ENCODE measurements around the gene QRFP. TPM values are rescaled to one million over a fixed set of nuclear protein-coding genes. Genes with fewer than 3 reads are reported as not detected.

QRFP gene
- total RNA-seq, 1 experiment from 2014 or later: not detected

DNA sequence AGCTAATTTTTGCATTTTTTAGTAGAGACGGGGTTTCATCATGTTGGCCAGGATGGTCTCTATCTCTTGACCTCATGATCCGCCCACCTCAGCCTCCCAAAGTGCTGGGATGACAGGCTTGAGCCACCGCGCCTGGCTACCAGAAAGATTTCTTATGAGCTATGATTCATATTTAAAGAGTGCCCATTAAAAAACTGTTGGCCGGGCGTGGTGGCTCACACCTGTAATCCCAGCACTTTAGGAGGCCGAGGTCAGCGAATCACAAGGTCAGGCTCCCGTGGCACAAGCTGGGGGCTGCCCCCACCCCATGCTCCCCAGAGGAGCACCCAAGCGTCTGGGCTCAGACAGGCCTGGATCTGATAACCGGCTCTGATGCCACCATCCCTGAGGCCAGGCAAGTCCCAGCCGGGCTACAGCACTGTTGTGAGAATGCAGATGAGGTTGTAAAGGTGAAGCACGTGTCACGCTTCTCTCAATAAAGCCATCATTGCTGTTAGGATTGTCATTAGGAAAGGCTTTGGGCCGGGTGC lies 13.9 kb downstream of the QRFP start:
- ATAC-seq (peak; percentile 54), DNase-seq (no peak)
- H3K36me3 ChIP-seq (ENCODE audit: low read depth, low read length): peaks cover 3% of the 10 kb centered on the region
- H3K4me3 ChIP-seq (ENCODE audit: low read length): no peak overlapping the region
- no peak for TF ChIP-seq EZH2 (IDR thresholded peaks at IDR 0.05; ENCODE audit: low read length, unreplicated experiment)
- no peak for TF ChIP-seq EZH2phosphoT487 (IDR thresholded peaks at IDR 0.05; ENCODE audit: borderline replicate concordance, low read length)
- TF ChIP-seq, protein P1, sequence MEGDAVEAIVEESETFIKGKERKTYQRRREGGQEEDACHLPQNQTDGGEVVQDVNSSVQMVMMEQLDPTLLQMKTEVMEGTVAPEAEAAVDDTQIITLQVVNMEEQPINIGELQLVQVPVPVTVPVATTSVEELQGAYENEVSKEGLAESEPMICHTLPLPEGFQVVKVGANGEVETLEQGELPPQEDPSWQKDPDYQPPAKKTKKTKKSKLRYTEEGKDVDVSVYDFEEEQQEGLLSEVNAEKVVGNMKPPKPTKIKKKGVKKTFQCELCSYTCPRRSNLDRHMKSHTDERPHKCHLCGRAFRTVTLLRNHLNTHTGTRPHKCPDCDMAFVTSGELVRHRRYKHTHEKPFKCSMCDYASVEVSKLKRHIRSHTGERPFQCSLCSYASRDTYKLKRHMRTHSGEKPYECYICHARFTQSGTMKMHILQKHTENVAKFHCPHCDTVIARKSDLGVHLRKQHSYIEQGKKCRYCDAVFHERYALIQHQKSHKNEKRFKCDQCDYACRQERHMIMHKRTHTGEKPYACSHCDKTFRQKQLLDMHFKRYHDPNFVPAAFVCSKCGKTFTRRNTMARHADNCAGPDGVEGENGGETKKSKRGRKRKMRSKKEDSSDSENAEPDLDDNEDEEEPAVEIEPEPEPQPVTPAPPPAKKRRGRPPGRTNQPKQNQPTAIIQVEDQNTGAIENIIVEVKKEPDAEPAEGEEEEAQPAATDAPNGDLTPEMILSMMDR (conservative IDR thresholded peaks at IDR 0.05; ENCODE audit: low read depth, low read length): no peak
- ChIA-PET POLR2A (ENCODE audit: unreplicated experiment) (interaction anchor here (0.7 kb wide), 1 partner anchor 93 kb away, joined by 4 read pairs; no protein-coding TSS in a partner anchor), CTCF (interaction anchor here (0.5 kb wide), 1 partner anchor 30 kb away, joined by 8 read pairs; no protein-coding TSS in a partner anchor)
- no peaks in the 10 kb centered on the region; the same call in 1 of the 2 replicates for H3K4me1 ChIP-seq (ENCODE audit: insufficient read depth, low read length)
- intact Hi-C loops (cut with micrococcal nuclease): no loop called here
- H3F3A ChIP-seq (ENCODE audit: low read length, unreplicated experiment): no peaks in the 10 kb centered on the region
- no peak overlapping the region for H3K4me2 ChIP-seq (ENCODE audit: low read length)
- H3K27ac ChIP-seq (ENCODE audit: low read length): no peak overlapping the region
- no peaks in the 10 kb centered on the region for H4K20me1 ChIP-seq (ENCODE audit: low read length)
- H2AFZ ChIP-seq (ENCODE audit: low read length): no peak overlapping the region
- no peaks in the 10 kb centered on the region for H3K27me3 ChIP-seq (ENCODE audit: low read length)
- no TSS peak for BruUV-seq (replicated peaks)
- H3K9ac ChIP-seq (ENCODE audit: low read length): no peak overlapping the region
- no peaks in the 10 kb centered on the region for H3K9me3 ChIP-seq (ENCODE audit: low read length)
- no peaks in the 10 kb centered on the region for H3K79me2 ChIP-seq (ENCODE audit: low read length)
- no peaks in the 10 kb centered on the region for H3K9me2 ChIP-seq (replicated peaks; ENCODE audit: low read length)

DNA sequence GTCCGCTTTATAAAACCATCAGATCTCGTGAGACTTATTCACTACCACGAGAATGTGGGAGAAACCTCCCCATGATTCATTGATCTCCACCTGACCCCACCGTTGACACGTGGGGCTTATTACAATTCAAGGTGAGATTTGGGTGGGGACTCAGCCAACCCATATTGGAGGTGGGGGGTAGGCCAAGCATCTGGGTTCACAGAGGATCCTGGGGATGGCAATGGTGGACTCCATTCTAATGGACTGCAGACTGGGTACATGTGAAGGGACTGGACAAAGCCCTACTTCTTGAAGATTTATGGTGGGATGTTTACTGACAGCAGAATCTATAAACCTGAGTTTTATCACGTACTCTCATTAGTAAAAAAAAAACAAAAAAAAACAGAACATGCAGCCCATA lies 15.1 kb downstream of the QRFP start:
- Histone ChIP-seq H4K20me1 (ENCODE audit: low read length) (no peaks in the 10 kb centered on the region), H3K9me3 (ENCODE audit: low read length) (no peaks in the 10 kb centered on the region), H3K79me2 (ENCODE audit: low read length) (no peaks in the 10 kb centered on the region), H3K4me2 (ENCODE audit: low read length) (no peak overlapping the region), H3F3A (ENCODE audit: low read length, unreplicated experiment) (no peaks in the 10 kb centered on the region), H3K9ac (ENCODE audit: low read length) (no peak overlapping the region), H3K4me3 (ENCODE audit: low read length) (no peak overlapping the region), H3K9me2 (replicated peaks; ENCODE audit: low read length) (no peaks in the 10 kb centered on the region), H2AFZ (ENCODE audit: low read length) (no peak overlapping the region), H3K36me3 (ENCODE audit: low read depth, low read length) (peaks cover 3% of the 10 kb centered on the region), H3K27me3 (ENCODE audit: low read length) (no peaks in the 10 kb centered on the region), H3K4me1 (ENCODE audit: insufficient read depth, low read length) (no peaks in the 10 kb centered on the region; the same call in 1 of the 2 replicates), H3K27ac (ENCODE audit: low read length) (no peak overlapping the region)
- no peak for DNase-seq
- intact Hi-C loops (cut with micrococcal nuclease): no loop called here
- no TSS peak for BruUV-seq (replicated peaks)
- no peak for ATAC-seq
- ChIA-PET CTCF (no interaction called here), POLR2A (ENCODE audit: unreplicated experiment) (no interaction called here)
- TF ChIP-seq EZH2phosphoT487 (IDR thresholded peaks at IDR 0.05; ENCODE audit: borderline replicate concordance, low read length) (no peak), EZH2 (IDR thresholded peaks at IDR 0.05; ENCODE audit: low read length, unreplicated experiment) (no peak)
- TF ChIP-seq, protein P1 (conservative IDR thresholded peaks at IDR 0.05; ENCODE audit: low read depth, low read length): no peak

DNA sequence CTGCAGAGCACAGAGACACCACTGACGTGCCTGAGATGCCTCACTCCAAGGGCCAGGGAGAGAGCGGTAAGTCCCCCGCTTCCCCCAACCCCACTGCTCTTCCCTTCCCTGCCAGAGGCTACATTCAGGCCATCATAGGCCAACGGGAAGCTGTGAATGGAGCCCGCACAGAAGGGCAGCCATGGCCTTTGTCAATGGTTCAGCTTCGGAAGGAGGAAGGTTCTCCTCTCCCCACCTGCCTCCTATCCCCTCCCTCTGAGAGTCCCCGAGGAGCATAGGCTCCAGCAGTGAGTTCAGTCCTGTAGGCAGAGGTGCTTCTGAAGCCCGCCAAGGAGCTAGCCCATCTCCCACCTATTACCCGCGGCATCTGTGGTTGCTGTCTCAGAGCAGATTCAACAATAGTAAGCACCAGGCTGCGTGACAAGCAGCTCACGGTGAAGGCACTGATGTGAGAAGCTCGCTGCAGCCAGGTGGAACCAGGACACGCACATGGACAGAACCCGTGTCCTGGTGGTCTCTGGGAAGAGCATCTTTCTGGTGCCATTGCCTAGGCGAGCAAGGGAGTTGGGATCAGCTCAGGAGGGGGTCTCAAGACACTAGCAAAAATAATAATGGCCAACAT lies 15.9 kb downstream of the QRFP start:
- TF ChIP-seq EZH2phosphoT487 (IDR thresholded peaks at IDR 0.05; ENCODE audit: borderline replicate concordance, low read length) (no peak), EZH2 (IDR thresholded peaks at IDR 0.05; ENCODE audit: low read length, unreplicated experiment) (no peak)
- TF ChIP-seq, protein P1 (conservative IDR thresholded peaks at IDR 0.05; ENCODE audit: low read depth, low read length): no peak
- POLR2A ChIA-PET (ENCODE audit: unreplicated experiment): no interaction called here
- H3K27me3 ChIP-seq (ENCODE audit: low read length): no peaks in the 10 kb centered on the region
- ATAC-seq (no peak), DNase-seq (no peak)
- H4K20me1 ChIP-seq (ENCODE audit: low read length): no peaks in the 10 kb centered on the region
- H3K4me2 ChIP-seq (ENCODE audit: low read length): no peak overlapping the region
- no peak overlapping the region for H2AFZ ChIP-seq (ENCODE audit: low read length)
- H3K27ac ChIP-seq (ENCODE audit: low read length): no peak overlapping the region
- H3K9me2 ChIP-seq (replicated peaks; ENCODE audit: low read length): no peaks in the 10 kb centered on the region
- H3K79me2 ChIP-seq (ENCODE audit: low read length): no peaks in the 10 kb centered on the region
- H3K9me3 ChIP-seq (ENCODE audit: low read length): no peaks in the 10 kb centered on the region
- CTCF ChIA-PET: no interaction called here
- no peaks in the 10 kb centered on the region; the same call in 1 of the 2 replicates for H3K4me1 ChIP-seq (ENCODE audit: insufficient read depth, low read length)
- intact Hi-C loops (cut with micrococcal nuclease): no loop called here
- no peak overlapping the region for H3K9ac ChIP-seq (ENCODE audit: low read length)
- BruUV-seq (replicated peaks): no TSS peak
- H3K36me3 ChIP-seq (ENCODE audit: low read depth, low read length): peaks cover 3% of the 10 kb centered on the region
- no peak overlapping the region for H3K4me3 ChIP-seq (ENCODE audit: low read length)
- no peaks in the 10 kb centered on the region for H3F3A ChIP-seq (ENCODE audit: low read length, unreplicated experiment)
